HepG2 (cell line): ENCODE data around the gene HSPA6. TPM values are rescaled to one million over a fixed set of nuclear protein-coding genes. Genes with fewer than 3 reads are reported as not detected.
A peak's percentile ranks its signal among the peaks of the same experiment; 100 is the strongest.

Source experiments
- ATAC-seq: fragments of 200-7000 bp; cut with Tn5 transposase; 3 replicates; pipeline ENCODE4 v1.9.1; 2020; ENCODE audit warnings: mild to moderate bottlenecking, moderate library complexity
- BruUV-seq: library from RNA; stranded (reverse); fragments of 400-500 nt; replicated peaks from 2 replicates; lab custom pipeline; 2021; lab: Mats Ljungman, UMichigan
- CTCF ChIA-PET: fragments of 300-600 bp; formaldehyde crosslinking; extraction: SDS; loops from one replicate; lab custom pipeline; 2021; ENCODE audit warnings: low total read pairs, inconsistent platforms, low intra/inter-chr PET ratio; lab: Yijun Ruan, JAX
- POLR2A ChIA-PET: fragments of 350-600 bp; sonication (Branson Sonifier 250); formaldehyde crosslinking; loops from one replicate; lab custom pipeline; 2020; ENCODE audit warnings: antibody characterized with exemption, inconsistent platforms; lab: Yijun Ruan, JAX
- DNase-seq: peaks from one replicate; pipeline ENCODE4 v3.0.0-alpha.2; 2015; ENCODE audit warnings: low spot score
- FAIRE-seq: peaks from 3 replicates; lab custom pipeline; 2011; peaks lifted over from hg19 to GRCh38; lab: Jason Lieb, UNC
- H2AFZ ChIP-seq: one replicate; pipeline ENCODE4 v1.6.1; 2011; ENCODE audit warnings: low read length, inconsistent platforms
- H3K27ac ChIP-seq: fragments of 300-600 bp; 3 replicates; pipeline ENCODE4 v1.8.0; 2011; ENCODE audit warnings: mixed run types, mild to moderate bottlenecking, mixed read lengths, low read length, inconsistent platforms; ENCODE audit not compliant: insufficient read depth; ENCODE audit errors: extremely low read length
- H3K27me3 ChIP-seq, 2 experiments: fragments of 200-600 bp in 1 of 2; 2 replicates in 1 of 2; 3 replicates in 1 of 2; pipeline versions ENCODE4 v1.6.0 to v1.8.0; 2011; ENCODE audit warnings: low read length in 2 of 2, mild to moderate bottlenecking in 2 of 2, moderate library complexity in 2 of 2, inconsistent platforms in 1 of 2; ENCODE audit not compliant: insufficient read depth in 2 of 2, control insufficient read depth in 1 of 2
- H3K36me3 ChIP-seq, 2 experiments: fragments of 200-600 bp in 1 of 2; replicated peaks in 1 of 2; 2 replicates in 1 of 2; 3 replicates in 1 of 2; pipeline versions ENCODE4 v1.5.1 to v1.8.0; 2011; ENCODE audit warnings: low read length in 2 of 2, inconsistent platforms in 1 of 2; ENCODE audit not compliant: insufficient read depth in 2 of 2, control insufficient read depth in 1 of 2
- H3K4me1 ChIP-seq: 2 replicates; pipeline ENCODE4 v1.5.1; 2012; ENCODE audit warnings: low read length, inconsistent platforms; ENCODE audit not compliant: insufficient read depth
- H3K4me2 ChIP-seq: 2 replicates; pipeline ENCODE4 v1.6.0; 2011; ENCODE audit warnings: low read depth, low read length, inconsistent platforms
- H3K4me3 ChIP-seq, 3 experiments: fragments of 200-600 bp in 1 of 3; sonication (generic), shearing (Covaris generic) in 1 of 3; replicated peaks in 1 of 3; 2 replicates each; pipeline ENCODE4 v1.5.1; 2011 to 2016; ENCODE audit warnings: low read length in 3 of 3, inconsistent platforms in 2 of 3, low read depth in 2 of 3, mild to moderate bottlenecking in 2 of 3, control low read depth in 1 of 3, mixed read lengths in 1 of 3; ENCODE audit not compliant: insufficient read depth in 1 of 3
- H3K79me2 ChIP-seq: one replicate; pipeline ENCODE4 v1.6.1; 2011; ENCODE audit warnings: low read length, inconsistent platforms; ENCODE audit not compliant: insufficient read depth
- H3K9ac ChIP-seq: 2 replicates; pipeline ENCODE4 v1.6.0; 2011; ENCODE audit warnings: mild to moderate bottlenecking, low read depth, low read length, inconsistent platforms; ENCODE audit not compliant: insufficient read depth
- H3K9me3 ChIP-seq: 2 replicates; pipeline ENCODE4 v1.5.1; 2012; ENCODE audit warnings: mild to moderate bottlenecking, low read length
- H4K20me1 ChIP-seq: 2 replicates; pipeline ENCODE4 v1.6.0; 2011; ENCODE audit warnings: inconsistent platforms, mild to moderate bottlenecking, low read length, moderate library complexity; ENCODE audit not compliant: insufficient read depth
- ATF7 ChIP-seq, 2 experiments: fragments of 450-650 bp in 1 of 2; sonication (generic) in 1 of 2; formaldehyde crosslinking in 1 of 2; IDR thresholded peaks; 2 replicates each; pipeline versions ENCODE4 v1.4.0 to v1.6.1; 2016 to 2020; ENCODE audit warnings: antibody characterized with exemption in 1 of 2, mild to moderate bottlenecking in 1 of 2, missing genetic modification reagents in 1 of 2
- ATF7-NPFF ChIP-seq: sonication (generic); formaldehyde crosslinking; IDR thresholded peaks from 2 replicates; pipeline ENCODE4 v1.8.1; 2023; ENCODE audit warnings: mild to moderate bottlenecking, low read depth, missing genetic modification reagents, moderate library complexity
- BCL6 ChIP-seq: IDR thresholded peaks from 2 replicates; pipeline ENCODE4 v1.6.1; 2016; ENCODE audit warnings: missing genetic modification reagents, missing compliant biosample characterization
- DPF2 ChIP-seq: sonication (generic); formaldehyde crosslinking; IDR thresholded peaks from 2 replicates; pipeline ENCODE4 v1.4.0; 2020; ENCODE audit warnings: mild to moderate bottlenecking, low read depth, missing genetic modification reagents, borderline replicate concordance
- HNF4G ChIP-seq, 2 experiments: sonication (generic) in 1 of 2; formaldehyde crosslinking in 1 of 2; IDR thresholded peaks; 2 replicates each; pipeline versions ENCODE4 v1.4.0 to v1.6.1; 2011 to 2020; ENCODE audit warnings: borderline replicate concordance in 2 of 2, low read depth in 2 of 2, mild to moderate bottlenecking in 2 of 2, low read length in 1 of 2, missing genetic modification reagents in 1 of 2, moderate library complexity in 1 of 2
- TMF1 ChIP-seq: sonication (generic); formaldehyde crosslinking; IDR thresholded peaks from 2 replicates; pipeline ENCODE4 v1.8.1; 2022; ENCODE audit warnings: low read depth, missing genetic modification reagents
- ZNF264 ChIP-seq: sonication (generic); formaldehyde crosslinking; IDR thresholded peaks from 2 replicates; pipeline ENCODE4 v1.4.0; 2020; ENCODE audit warnings: missing genetic modification reagents
- ZNF512 ChIP-seq: sonication (generic); formaldehyde crosslinking; IDR thresholded peaks from 2 replicates; pipeline ENCODE4 v1.4.0; 2020; ENCODE audit warnings: mild to moderate bottlenecking, missing genetic modification reagents
- WGBS: methylation state at CpG from one replicate; pipeline ENCODE4 v1.1.6; 2017; ENCODE audit warnings: low lambda C conversion rate; 5-methylcytosine and 5-hydroxymethylcytosine counted together
- in situ Hi-C: cut with HindIII; loops from 2 replicates; pipeline ENCODE4 v1.10.0; 2017; ENCODE audit warnings: low pct_unique_long_range_greater_than_20kb; ENCODE audit not compliant: extremely low pct_ligation_motif_present
- intact Hi-C: fragments of 100-400 bp; cut with micrococcal nuclease; formaldehyde crosslinking; loops from one replicate; pipeline ENCODE4 v1.10.0; 2022; ENCODE audit not compliant: unreplicated experiment
- polyA plus RNA-seq, 8 experiments: library from polyadenylated mRNA; depleted of rRNA in 3 of 8; stranded (reverse) in 7 of 8; unstranded in 1 of 8; fragments of >200 nt; fragmentation: Illumina TruSeq in 4 of 8; extraction: Trizol in 4 of 8; gene quantifications; 2 replicates each; pipeline versions ENCODE4 v1.2.1 to v1.2.3, GENCODE V29; 2011 to 2016; ENCODE audit warnings: low read depth in 4 of 8, missing spikeins in 1 of 8, mixed read lengths in 1 of 8; ENCODE audit not compliant: insufficient read depth in 1 of 8
- total RNA-seq, 5 experiments: library from RNA; depleted of rRNA; stranded (reverse); fragments of >200 nt; fragmentation: Illumina TruSeq; extraction: Trizol; gene quantifications; 2 replicates each; pipeline ENCODE4 v1.2.3, GENCODE V29; 2016; ENCODE audit warnings: low read depth in 1 of 5
- TF ChIP-seq, protein P1 (sequence below): sonication (generic); formaldehyde crosslinking; IDR thresholded peaks from 2 replicates; pipeline ENCODE4 v1.8.1; 2023; ENCODE audit warnings: mild to moderate bottlenecking, missing genetic modification reagents
- TF ChIP-seq, protein P2 (sequence below): sonication (generic); formaldehyde crosslinking; IDR thresholded peaks from 2 replicates; pipeline ENCODE4 v1.4.0; 2020; ENCODE audit warnings: mild to moderate bottlenecking, missing genetic modification reagents, borderline replicate concordance
- TF ChIP-seq, protein P3 (sequence below): IDR thresholded peaks from 2 replicates; pipeline ENCODE4 v1.6.1; 2016; ENCODE audit warnings: mild to moderate bottlenecking

Gene HSPA6
- total and polyA plus RNA-seq, 2 of the 13 experiments (the other 11 are each of a cell fraction or from before 2014, with no cell fraction given): 0.07 TPM; not detected in 1

- no peak for TF ChIP-seq ZNF512 (CRISPR knock-in tag)
- TF ChIP-seq, protein P1, sequence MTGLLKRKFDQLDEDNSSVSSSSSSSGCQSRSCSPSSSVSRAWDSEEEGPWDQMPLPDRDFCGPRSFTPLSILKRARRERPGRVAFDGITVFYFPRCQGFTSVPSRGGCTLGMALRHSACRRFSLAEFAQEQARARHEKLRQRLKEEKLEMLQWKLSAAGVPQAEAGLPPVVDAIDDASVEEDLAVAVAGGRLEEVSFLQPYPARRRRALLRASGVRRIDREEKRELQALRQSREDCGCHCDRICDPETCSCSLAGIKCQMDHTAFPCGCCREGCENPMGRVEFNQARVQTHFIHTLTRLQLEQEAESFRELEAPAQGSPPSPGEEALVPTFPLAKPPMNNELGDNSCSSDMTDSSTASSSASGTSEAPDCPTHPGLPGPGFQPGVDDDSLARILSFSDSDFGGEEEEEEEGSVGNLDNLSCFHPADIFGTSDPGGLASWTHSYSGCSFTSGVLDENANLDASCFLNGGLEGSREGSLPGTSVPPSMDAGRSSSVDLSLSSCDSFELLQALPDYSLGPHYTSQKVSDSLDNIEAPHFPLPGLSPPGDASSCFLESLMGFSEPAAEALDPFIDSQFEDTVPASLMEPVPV (CRISPR knock-in tag): no peak
Observed at GRCh38 chr1:161482610-161483009, 41.7 kb upstream of the HSPA6 start (continued).

- FAIRE-seq (no peak), DNase-seq (no peak), ATAC-seq (peak; percentile 52; the same call in 2 of the 3 replicates)
- TF ChIP-seq ATF7 (IDR thresholded peaks at IDR 0.05) (no peak), ATF7 (CRISPR knock-in tag; IDR thresholded peaks at IDR 0.05) (no peak), BCL6 (CRISPR knock-in tag) (no peak), ZNF264 (CRISPR knock-in tag) (no peak), TMF1 (CRISPR knock-in tag) (no peak), DPF2 (CRISPR knock-in tag) (no peak), HNF4G (IDR thresholded peaks at IDR 0.05; ENCODE audit: borderline replicate concordance, low read depth, low read length) (no peak), HNF4G (CRISPR knock-in tag; IDR thresholded peaks at IDR 0.05; ENCODE audit: borderline replicate concordance, low read depth) (no peak), ATF7-NPFF (CRISPR knock-in tag) (no peak)
- TF ChIP-seq, protein P2, sequence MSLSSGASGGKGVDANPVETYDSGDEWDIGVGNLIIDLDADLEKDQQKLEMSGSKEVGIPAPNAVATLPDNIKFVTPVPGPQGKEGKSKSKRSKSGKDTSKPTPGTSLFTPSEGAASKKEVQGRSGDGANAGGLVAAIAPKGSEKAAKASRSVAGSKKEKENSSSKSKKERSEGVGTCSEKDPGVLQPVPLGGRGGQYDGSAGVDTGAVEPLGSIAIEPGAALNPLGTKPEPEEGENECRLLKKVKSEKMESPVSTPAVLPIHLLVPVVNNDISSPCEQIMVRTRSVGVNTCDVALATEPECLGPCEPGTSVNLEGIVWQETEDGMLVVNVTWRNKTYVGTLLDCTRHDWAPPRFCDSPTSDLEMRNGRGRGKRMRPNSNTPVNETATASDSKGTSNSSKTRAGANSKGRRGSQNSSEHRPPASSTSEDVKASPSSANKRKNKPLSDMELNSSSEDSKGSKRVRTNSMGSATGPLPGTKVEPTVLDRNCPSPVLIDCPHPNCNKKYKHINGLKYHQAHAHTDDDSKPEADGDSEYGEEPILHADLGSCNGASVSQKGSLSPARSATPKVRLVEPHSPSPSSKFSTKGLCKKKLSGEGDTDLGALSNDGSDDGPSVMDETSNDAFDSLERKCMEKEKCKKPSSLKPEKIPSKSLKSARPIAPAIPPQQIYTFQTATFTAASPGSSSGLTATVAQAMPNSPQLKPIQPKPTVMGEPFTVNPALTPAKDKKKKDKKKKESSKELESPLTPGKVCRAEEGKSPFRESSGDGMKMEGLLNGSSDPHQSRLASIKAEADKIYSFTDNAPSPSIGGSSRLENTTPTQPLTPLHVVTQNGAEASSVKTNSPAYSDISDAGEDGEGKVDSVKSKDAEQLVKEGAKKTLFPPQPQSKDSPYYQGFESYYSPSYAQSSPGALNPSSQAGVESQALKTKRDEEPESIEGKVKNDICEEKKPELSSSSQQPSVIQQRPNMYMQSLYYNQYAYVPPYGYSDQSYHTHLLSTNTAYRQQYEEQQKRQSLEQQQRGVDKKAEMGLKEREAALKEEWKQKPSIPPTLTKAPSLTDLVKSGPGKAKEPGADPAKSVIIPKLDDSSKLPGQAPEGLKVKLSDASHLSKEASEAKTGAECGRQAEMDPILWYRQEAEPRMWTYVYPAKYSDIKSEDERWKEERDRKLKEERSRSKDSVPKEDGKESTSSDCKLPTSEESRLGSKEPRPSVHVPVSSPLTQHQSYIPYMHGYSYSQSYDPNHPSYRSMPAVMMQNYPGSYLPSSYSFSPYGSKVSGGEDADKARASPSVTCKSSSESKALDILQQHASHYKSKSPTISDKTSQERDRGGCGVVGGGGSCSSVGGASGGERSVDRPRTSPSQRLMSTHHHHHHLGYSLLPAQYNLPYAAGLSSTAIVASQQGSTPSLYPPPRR: no peak
- TF ChIP-seq, protein P3, sequence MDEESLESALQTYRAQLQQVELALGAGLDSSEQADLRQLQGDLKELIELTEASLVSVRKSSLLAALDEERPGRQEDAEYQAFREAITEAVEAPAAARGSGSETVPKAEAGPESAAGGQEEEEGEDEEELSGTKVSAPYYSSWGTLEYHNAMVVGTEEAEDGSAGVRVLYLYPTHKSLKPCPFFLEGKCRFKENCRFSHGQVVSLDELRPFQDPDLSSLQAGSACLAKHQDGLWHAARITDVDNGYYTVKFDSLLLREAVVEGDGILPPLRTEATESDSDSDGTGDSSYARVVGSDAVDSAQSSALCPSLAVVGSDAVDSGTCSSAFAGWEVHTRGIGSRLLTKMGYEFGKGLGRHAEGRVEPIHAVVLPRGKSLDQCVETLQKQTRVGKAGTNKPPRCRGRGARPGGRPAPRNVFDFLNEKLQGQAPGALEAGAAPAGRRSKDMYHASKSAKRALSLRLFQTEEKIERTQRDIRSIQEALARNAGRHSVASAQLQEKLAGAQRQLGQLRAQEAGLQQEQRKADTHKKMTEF (CRISPR knock-in tag): no peak
- Histone ChIP-seq H3K36me3 (no peaks in the 10 kb centered on the region), H3K4me3 (no peak overlapping the region), H3K9ac (no peak overlapping the region), H3K9me3 (no peaks in the 10 kb centered on the region), H3K27me3 (peaks cover 2 to 21% of the 10 kb centered on the region in 2 experiments; a peak in 3 of 5 replicates), H3K27ac (no peak overlapping the region), H3K4me2 (no peak overlapping the region), H4K20me1 (no peaks in the 10 kb centered on the region), H2AFZ (no peak overlapping the region), H3K79me2 (no peaks in the 10 kb centered on the region), H3K4me1 (no peaks in the 10 kb centered on the region)
- BruUV-seq: no TSS peak
- POLR2A ChIA-PET: no interaction called here
- in situ Hi-C loops: no loop called here
- WGBS: 50% methylated on average over 2 of the region's 3 CpGs
- intact Hi-C loops: no loop called here
- CTCF ChIA-PET: no interaction called here
Observed at GRCh38 chr1:161483361-161483760, 41.0 kb upstream of the HSPA6 start.
